ENCODE measurements around the gene PLEKHA8. TPM values are rescaled to one million over a fixed set of nuclear protein-coding genes. Genes with fewer than 3 reads are reported as not detected.

PLEKHA8 gene
- total and polyA plus RNA-seq, 10 of the 15 experiments (the other 5 are each of a cell fraction or from before 2014, with no cell fraction given): 1.1 to 13.2 (median 5.7) TPM

DNA sequence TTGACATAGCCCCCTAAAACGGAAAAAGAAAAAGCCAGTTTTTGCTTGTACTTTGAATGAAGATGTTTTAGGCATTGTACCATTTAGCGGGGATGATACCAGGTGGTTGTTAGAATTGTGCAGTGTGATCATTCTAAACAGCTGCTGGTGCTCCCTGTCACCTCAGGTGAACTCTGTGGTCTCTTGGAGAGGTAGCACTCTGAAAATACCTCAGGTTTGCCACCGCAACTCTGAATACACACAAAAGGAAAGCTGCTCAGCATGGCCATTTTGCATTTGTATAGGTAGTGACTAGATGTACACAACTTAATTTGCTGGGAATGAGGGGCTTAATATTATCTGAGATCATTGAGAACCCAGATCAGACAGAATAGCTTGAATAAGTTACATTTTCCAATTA lies 52.6 kb downstream of the PLEKHA8 start:
- ChIA-PET POLR2A (no interaction called here), RAD21 (ENCODE audit: unreplicated experiment) (interaction anchor here (1.5 kb wide), 1 partner anchor 82 kb away, joined by 4 read pairs; no protein-coding TSS in a partner anchor), SMC1A (ENCODE audit: uncharacterized antibody, unreplicated experiment) (interaction anchor here (1.6 to 2.4 kb wide), 3 partner anchors 8 to 19 kb away, joined by 4 to 8 read pairs (median 4); no protein-coding TSS in a partner anchor), CTCF (interaction anchor here (1.4 kb wide), 1 partner anchor 10 kb away, joined by 3 read pairs; no protein-coding TSS in a partner anchor)
- FAIRE-seq (no peak), DNase-seq (ENCODE audit: low read depth, low spot score) (no peak), ATAC-seq (no peak)
- Histone ChIP-seq H3K79me2 (ENCODE audit: control insufficient read depth, insufficient read depth, low read length) (no peaks in the 10 kb centered on the region), H3K36me3 (ENCODE audit: control insufficient read depth in 2 of 2, insufficient read depth in 2 of 2, low read length in 1 of 2) (0 out of 4 replicates have a peak, but pooled peaks cover 0 to 2% of the 10 kb centered on the region in 2 experiments), H4K20me1 (ENCODE audit: control insufficient read depth, insufficient read depth) (no peaks in the 10 kb centered on the region), H2AFZ (ENCODE audit: control insufficient read depth, low read depth, low read length) (no peak overlapping the region), H3K9ac (ENCODE audit: control insufficient read depth, insufficient read depth, low read length) (no peak overlapping the region), H3K9me3 (replicated peaks; ENCODE audit: control insufficient read depth, insufficient read depth, low read length) (no peaks in the 10 kb centered on the region), H3K4me2 (ENCODE audit: control insufficient read depth, insufficient read depth) (no peak overlapping the region), H3K27me3 (replicated peaks in 1 of 2; ENCODE audit: control insufficient read depth in 2 of 2, insufficient read depth in 2 of 2, low read length in 1 of 2) (no peaks in the 10 kb centered on the region), H3K4me1 (ENCODE audit: control insufficient read depth, insufficient read depth, low read length) (no peaks in the 10 kb centered on the region), H3K4me3 (no peak overlapping the region), H3K27ac (ENCODE audit: control insufficient read depth, insufficient read depth) (no peak overlapping the region)
- no TSS peak for BruUV-seq (replicated peaks)
- intact Hi-C loops (cut with micrococcal nuclease; ENCODE audit: unreplicated experiment): loop anchor here (5.0 kb wide), 1 partner anchor 196 kb away; no protein-coding TSS in a partner anchor
- 96% methylated on average over 3 of the region's 3 CpGs for WGBS (ENCODE audit: insufficient coverage, insufficient replicate concordance, low lambda C conversion rate, missing lambda C conversion rate)
- TF ChIP-seq BHLHE40 (IDR thresholded peaks at IDR 0.05; ENCODE audit: borderline replicate concordance in 1 of 2, low read depth in 2 of 2, low read length in 1 of 2) (no peak), ZNF622 (IDR thresholded peaks at IDR 0.05) (no peak)
- TF ChIP-seq, protein P1, sequence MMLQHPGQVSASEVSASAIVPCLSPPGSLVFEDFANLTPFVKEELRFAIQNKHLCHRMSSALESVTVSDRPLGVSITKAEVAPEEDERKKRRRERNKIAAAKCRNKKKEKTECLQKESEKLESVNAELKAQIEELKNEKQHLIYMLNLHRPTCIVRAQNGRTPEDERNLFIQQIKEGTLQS (IDR thresholded peaks at IDR 0.05; ENCODE audit: borderline replicate concordance, extremely low read depth, low read depth, low read length): no peak
- in situ Hi-C loops (cut with MboI): no loop called here

DNA sequence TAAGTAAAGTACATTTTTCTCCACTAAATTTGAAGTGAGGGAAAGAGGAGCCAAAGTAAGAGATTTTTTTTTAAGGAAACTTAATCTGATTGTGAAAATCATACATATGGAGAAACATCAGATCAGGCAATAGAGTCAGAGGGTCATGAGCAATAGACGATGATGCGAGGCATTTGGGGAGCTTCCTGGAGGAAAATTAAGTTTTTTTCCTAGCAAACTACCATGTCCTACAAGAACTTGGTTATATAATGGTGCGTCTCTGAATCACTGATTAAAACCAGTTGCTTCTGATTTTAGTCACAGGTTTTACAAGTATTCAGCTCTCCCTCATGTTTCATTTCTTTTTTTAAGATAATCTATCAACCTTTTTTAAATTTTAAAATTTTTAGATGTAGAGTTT lies 54.5 kb downstream of the PLEKHA8 start:
- no peak for FAIRE-seq
- no peak overlapping the region for H3K27ac ChIP-seq (ENCODE audit: control insufficient read depth, insufficient read depth)
- in situ Hi-C loops (cut with MboI) (no loop called here), intact Hi-C loops (cut with micrococcal nuclease; ENCODE audit: unreplicated experiment) (loop anchor here (5.0 kb wide), 1 partner anchor 195 kb away; no protein-coding TSS in a partner anchor)
- H3K4me3 ChIP-seq: no peak overlapping the region
- no peaks in the 10 kb centered on the region for H3K27me3 ChIP-seq (replicated peaks in 1 of 2; ENCODE audit: control insufficient read depth in 2 of 2, insufficient read depth in 2 of 2, low read length in 1 of 2)
- no peak overlapping the region for H2AFZ ChIP-seq (ENCODE audit: control insufficient read depth, low read depth, low read length)
- CTCF ChIA-PET: no interaction called here
- H3K9ac ChIP-seq (ENCODE audit: control insufficient read depth, insufficient read depth, low read length): no peak overlapping the region
- RAD21 ChIA-PET (ENCODE audit: unreplicated experiment): no interaction called here
- no peak overlapping the region for H3K4me2 ChIP-seq (ENCODE audit: control insufficient read depth, insufficient read depth)
- H3K79me2 ChIP-seq (ENCODE audit: control insufficient read depth, insufficient read depth, low read length): no peaks in the 10 kb centered on the region
- POLR2A ChIA-PET: no interaction called here
- no peak for ATAC-seq
- DNase-seq (ENCODE audit: low read depth, low spot score): no peak
- no peaks in the 10 kb centered on the region for H4K20me1 ChIP-seq (ENCODE audit: control insufficient read depth, insufficient read depth)
- peaks cover 0 to 2% of the 10 kb centered on the region in 2 experiments; a peak in 1 of 4 replicates for H3K36me3 ChIP-seq (ENCODE audit: control insufficient read depth in 2 of 2, insufficient read depth in 2 of 2, low read length in 1 of 2)
- peaks cover 6% of the 10 kb centered on the region for H3K4me1 ChIP-seq (ENCODE audit: control insufficient read depth, insufficient read depth, low read length)
- H3K9me3 ChIP-seq (replicated peaks; ENCODE audit: control insufficient read depth, insufficient read depth, low read length): no peaks in the 10 kb centered on the region
- SMC1A ChIA-PET (ENCODE audit: uncharacterized antibody, unreplicated experiment): interaction anchor here (1.1 to 2.4 kb wide), 3 partner anchors 9 to 12 kb away, joined by 3 to 8 read pairs (median 6); no protein-coding TSS in a partner anchor
- BruUV-seq (replicated peaks): no TSS peak
- 100% methylated on average over 3 of the region's 3 CpGs for WGBS (ENCODE audit: insufficient coverage, insufficient replicate concordance, low lambda C conversion rate, missing lambda C conversion rate)
- TF ChIP-seq BRCA1 (IDR thresholded peaks at IDR 0.05; ENCODE audit: low read depth, low read length): no peak
- no peak for TF ChIP-seq KAT2A (conservative IDR thresholded peaks at IDR 0.05; ENCODE audit: control insufficient read depth, low read depth, low read length)
- TF ChIP-seq IKZF1 (conservative IDR thresholded peaks at IDR 0.05): no peak
- no peak for TF ChIP-seq CREM (IDR thresholded peaks at IDR 0.05; ENCODE audit: low read depth)
- TF ChIP-seq, protein P2, sequence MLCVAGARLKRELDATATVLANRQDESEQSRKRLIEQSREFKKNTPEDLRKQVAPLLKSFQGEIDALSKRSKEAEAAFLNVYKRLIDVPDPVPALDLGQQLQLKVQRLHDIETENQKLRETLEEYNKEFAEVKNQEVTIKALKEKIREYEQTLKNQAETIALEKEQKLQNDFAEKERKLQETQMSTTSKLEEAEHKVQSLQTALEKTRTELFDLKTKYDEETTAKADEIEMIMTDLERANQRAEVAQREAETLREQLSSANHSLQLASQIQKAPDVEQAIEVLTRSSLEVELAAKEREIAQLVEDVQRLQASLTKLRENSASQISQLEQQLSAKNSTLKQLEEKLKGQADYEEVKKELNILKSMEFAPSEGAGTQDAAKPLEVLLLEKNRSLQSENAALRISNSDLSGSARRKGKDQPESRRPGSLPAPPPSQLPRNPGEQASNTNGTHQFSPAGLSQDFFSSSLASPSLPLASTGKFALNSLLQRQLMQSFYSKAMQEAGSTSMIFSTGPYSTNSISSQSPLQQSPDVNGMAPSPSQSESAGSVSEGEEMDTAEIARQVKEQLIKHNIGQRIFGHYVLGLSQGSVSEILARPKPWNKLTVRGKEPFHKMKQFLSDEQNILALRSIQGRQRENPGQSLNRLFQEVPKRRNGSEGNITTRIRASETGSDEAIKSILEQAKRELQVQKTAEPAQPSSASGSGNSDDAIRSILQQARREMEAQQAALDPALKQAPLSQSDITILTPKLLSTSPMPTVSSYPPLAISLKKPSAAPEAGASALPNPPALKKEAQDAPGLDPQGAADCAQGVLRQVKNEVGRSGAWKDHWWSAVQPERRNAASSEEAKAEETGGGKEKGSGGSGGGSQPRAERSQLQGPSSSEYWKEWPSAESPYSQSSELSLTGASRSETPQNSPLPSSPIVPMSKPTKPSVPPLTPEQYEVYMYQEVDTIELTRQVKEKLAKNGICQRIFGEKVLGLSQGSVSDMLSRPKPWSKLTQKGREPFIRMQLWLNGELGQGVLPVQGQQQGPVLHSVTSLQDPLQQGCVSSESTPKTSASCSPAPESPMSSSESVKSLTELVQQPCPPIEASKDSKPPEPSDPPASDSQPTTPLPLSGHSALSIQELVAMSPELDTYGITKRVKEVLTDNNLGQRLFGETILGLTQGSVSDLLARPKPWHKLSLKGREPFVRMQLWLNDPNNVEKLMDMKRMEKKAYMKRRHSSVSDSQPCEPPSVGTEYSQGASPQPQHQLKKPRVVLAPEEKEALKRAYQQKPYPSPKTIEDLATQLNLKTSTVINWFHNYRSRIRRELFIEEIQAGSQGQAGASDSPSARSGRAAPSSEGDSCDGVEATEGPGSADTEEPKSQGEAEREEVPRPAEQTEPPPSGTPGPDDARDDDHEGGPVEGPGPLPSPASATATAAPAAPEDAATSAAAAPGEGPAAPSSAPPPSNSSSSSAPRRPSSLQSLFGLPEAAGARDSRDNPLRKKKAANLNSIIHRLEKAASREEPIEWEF (IDR thresholded peaks at IDR 0.05; ENCODE audit: insufficient replicate concordance, low read depth, low read length): no peak
- TF ChIP-seq HDAC2 (IDR thresholded peaks at IDR 0.05): no peak
- TF ChIP-seq, protein P3, sequence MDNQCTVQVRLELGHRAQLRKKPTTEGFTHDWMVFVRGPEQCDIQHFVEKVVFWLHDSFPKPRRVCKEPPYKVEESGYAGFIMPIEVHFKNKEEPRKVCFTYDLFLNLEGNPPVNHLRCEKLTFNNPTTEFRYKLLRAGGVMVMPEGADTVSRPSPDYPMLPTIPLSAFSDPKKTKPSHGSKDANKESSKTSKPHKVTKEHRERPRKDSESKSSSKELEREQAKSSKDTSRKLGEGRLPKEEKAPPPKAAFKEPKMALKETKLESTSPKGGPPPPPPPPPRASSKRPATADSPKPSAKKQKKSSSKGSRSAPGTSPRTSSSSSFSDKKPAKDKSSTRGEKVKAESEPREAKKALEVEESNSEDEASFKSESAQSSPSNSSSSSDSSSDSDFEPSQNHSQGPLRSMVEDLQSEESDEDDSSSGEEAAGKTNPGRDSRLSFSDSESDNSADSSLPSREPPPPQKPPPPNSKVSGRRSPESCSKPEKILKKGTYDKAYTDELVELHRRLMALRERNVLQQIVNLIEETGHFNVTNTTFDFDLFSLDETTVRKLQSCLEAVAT (IDR thresholded peaks at IDR 0.05): no peak
